GM10248 (cell line): ENCODE results near the gene TDRD7.
A peak's percentile ranks its signal among the peaks of the same experiment; 100 is the strongest.

Source experiments
- CTCF ChIA-PET: fragments of 300-600 bp; sonication (Branson Sonifier 250); formaldehyde crosslinking; extraction: SDS; loops from one replicate; lab custom pipeline; 2021; ENCODE audit warnings: antibody characterized with exemption; lab: Yijun Ruan, JAX
- POLR2A ChIA-PET: fragments of 350-650 bp; sonication (Branson Sonifier 250); formaldehyde crosslinking; extraction: SDS; loops from one replicate; lab custom pipeline; 2020; ENCODE audit warnings: antibody characterized with exemption; lab: Yijun Ruan, JAX
- DNase-seq: peaks from one replicate; pipeline ENCODE4 v3.0.0; 2012; ENCODE audit errors: extremely low spot score
- CTCF ChIP-seq: IDR thresholded peaks from 2 replicates; pipeline ENCODE4 v1.5.1; 2012; ENCODE audit warnings: mild to moderate bottlenecking, low read depth; ENCODE audit errors: extremely low read depth, missing control alignments, control extremely low read depth

The TDRD7 gene

GRCh38 chr9:97501177-97501971 is 89.5 kb downstream of the TDRD7 start, which contains the start of gene TMOD1:
TMOD1 (plus strand) TSS chr9:97501666; CDS start chr9:97524189, 22,523 bp downstream.
- peak; percentile 52 for TF ChIP-seq CTCF
- DNase-seq: peak; percentile 93
- ChIA-PET CTCF (interaction anchor here (0.7 to 12.7 kb wide), 33 partner anchors 9 to 132 kb away, joined by 3 to 159 read pairs (median 4); partner anchors contain the start of genes NCBP1, TDRD7 and TSTD2), POLR2A (interaction anchor here (0.6 to 2.3 kb wide), 4 partner anchors 10 to 132 kb away, joined by 3 to 14 read pairs (median 4); partner anchors contain the start of genes NCBP1 and TSTD2)

GRCh38 chr9:97501972-97502221 is 90.0 kb downstream of the TDRD7 start:
- no peak for TF ChIP-seq CTCF
- ChIA-PET CTCF (interaction anchor here (1.0 to 12.7 kb wide), 22 partner anchors 8 to 131 kb away, joined by 3 to 159 read pairs (median 7); partner anchors contain the start of genes NCBP1, TDRD7 and TSTD2), POLR2A (interaction anchor here (0.6 to 2.3 kb wide), 3 partner anchors 9 to 97 kb away, joined by 3 to 14 read pairs (median 3); no protein-coding TSS in a partner anchor)
- DNase-seq: no peak

GRCh38 chr9:97502222-97502983 is 90.5 kb downstream of the TDRD7 start:
- ChIA-PET POLR2A (interaction anchor here (1.0 to 2.3 kb wide), 2 partner anchors 9 to 96 kb away, joined by 3 to 14 read pairs; no protein-coding TSS in a partner anchor), CTCF (interaction anchor here (0.8 to 12.7 kb wide), 21 partner anchors 8 to 131 kb away, joined by 3 to 159 read pairs (median 9); partner anchors contain the start of genes NCBP1, TDRD7 and TSTD2)
- DNase-seq: peak; percentile 48
- peak; percentile 15 for TF ChIP-seq CTCF

GRCh38 chr9:97502984-97503861 is 91.3 kb downstream of the TDRD7 start:
- ChIA-PET CTCF (interaction anchor here (0.7 to 12.7 kb wide), 18 partner anchors 11 to 130 kb away, joined by 3 to 159 read pairs (median 4); partner anchors contain the start of genes NCBP1, TDRD7 and TSTD2), POLR2A (interaction anchor here (1.0 to 2.3 kb wide), 2 partner anchors 8 to 95 kb away, joined by 3 to 14 read pairs; no protein-coding TSS in a partner anchor)
- DNase-seq: no peak
- peak; percentile 25 for TF ChIP-seq CTCF

- ChIA-PET POLR2A (no interaction called here), CTCF (interaction anchor here (0.7 to 12.7 kb wide), 12 partner anchors 12 to 115 kb away, joined by 3 to 159 read pairs (median 7); no protein-coding TSS in a partner anchor)
- DNase-seq: no peak
- no peak for TF ChIP-seq CTCF
These were observed 91.9 kb downstream of the TDRD7 start for GRCh38 chr9:97503862-97504210.
